IPS-15b (cell line): Measurements from ENCODE around the gene HGFAC.

ENCODE experiments used
- H3K27me3 ChIP-seq: one replicate; pipeline ENCODE4 v1.6.1; 2013; ENCODE audit warnings: low read length; ENCODE audit not compliant: control insufficient read depth, insufficient read depth
- H3K36me3 ChIP-seq: one replicate; pipeline ENCODE4 v1.6.1; 2013; ENCODE audit warnings: low read length; ENCODE audit not compliant: control insufficient read depth, insufficient read depth
- H3K4me1 ChIP-seq: one replicate; pipeline ENCODE4 v1.6.1; 2013; ENCODE audit warnings: mild to moderate bottlenecking, low read length; ENCODE audit not compliant: control insufficient read depth, insufficient read depth
- H3K4me3 ChIP-seq: one replicate; pipeline ENCODE4 v1.5.1; 2013; ENCODE audit warnings: low read depth, low read length
- H3K9ac ChIP-seq: one replicate; pipeline ENCODE4 v1.6.1; 2013; ENCODE audit warnings: low read depth, mild to moderate bottlenecking, low read length
- H3K9me3 ChIP-seq: one replicate; pipeline ENCODE4 v1.6.1; 2013; ENCODE audit warnings: mild to moderate bottlenecking, low read length; ENCODE audit not compliant: control insufficient read depth, insufficient read depth

HGFAC gene

DNA sequence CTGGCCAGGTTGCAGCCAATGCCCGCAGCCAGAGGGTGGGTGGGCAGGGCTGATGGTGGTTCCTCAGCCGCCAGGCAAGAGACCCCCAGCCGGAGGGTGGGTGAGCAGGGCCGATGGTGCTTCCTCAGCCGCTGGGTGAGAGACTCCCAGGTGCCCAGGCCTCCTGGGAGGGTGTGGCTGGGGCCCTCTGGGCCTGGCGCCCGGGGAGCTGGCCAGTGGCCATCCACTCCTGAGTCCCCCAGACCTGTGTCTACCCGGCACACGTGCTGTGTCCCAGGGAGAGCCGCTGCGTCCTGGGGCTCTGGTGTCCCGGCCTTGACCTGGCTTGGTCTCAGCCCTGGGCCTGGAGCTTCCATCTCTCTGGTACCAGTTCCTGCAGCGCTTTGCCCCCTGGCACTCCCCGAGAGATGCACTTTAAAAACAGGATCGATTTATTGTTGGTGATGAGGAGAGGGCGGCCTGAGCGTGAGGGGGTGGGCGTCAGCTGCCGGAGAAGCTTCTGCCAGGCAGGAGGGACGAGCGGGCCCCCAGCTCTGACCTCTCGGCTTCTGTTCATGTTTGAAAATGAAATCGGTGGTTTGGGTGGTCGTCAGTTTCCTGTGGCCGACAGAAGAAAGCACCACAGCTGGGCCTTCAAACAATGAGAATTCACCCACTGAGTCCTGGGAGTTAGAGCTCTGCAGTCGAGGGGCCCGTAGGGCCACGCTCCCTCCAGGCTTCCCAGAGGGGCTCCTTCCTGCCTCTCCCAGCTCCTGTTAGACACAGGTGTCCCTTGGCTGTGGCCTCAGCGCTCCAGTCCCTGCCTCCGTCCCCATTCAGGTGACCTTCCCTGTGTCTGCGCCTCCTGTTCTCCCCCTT is 27.8 kb downstream of the HGFAC start:
- H3K27me3 ChIP-seq, result peaks cover 16% of the 10 kb centered on the region
- no peak overlapping the region for H3K4me3 ChIP-seq
- no peaks in the 10 kb centered on the region for H3K9me3 ChIP-seq
- no peaks in the 10 kb centered on the region for H3K36me3 ChIP-seq
- no peak overlapping the region for H3K9ac ChIP-seq
- H3K4me1 ChIP-seq, result no peaks in the 10 kb centered on the region

DNA sequence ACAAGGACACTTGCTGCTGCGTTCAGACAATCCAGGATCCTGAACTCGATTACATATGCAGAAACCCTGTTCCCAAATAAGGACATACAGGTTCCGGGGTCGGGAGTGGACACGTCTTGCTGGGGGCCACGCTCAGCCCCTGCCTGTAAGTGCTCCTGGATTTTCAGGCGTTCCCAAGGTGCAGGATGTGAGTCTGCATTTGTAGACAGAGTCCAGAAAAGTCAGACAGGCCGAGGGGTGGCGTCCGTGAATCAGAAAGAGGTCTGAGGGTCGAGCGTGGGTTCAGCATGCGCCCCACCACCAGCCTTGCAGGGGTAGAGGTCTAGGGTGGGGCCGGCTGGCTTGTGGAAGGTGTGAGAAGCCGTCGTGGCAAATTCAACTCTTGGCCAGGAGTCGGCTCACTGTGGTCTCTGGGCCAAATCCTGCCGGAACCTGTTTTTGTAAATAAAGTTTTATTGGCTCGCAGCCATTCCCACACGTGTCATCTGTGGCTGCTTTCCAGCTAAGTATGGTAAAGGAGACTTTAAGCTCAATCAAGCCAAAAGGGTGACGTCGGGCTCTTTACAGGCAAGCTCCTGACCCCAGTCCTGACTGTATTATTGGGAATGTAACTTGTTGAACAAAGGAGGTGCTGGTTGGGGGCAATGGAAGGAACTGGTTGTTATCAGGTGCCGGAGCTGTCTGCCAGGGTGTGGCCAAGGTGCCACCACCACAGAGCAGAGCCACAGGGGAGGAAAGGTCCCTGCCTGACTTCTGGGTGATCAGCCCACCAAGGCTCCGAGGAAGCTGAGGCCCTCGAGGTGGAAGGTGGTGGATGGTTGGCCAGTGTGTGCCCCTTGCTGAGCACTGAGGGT is 28.7 kb downstream of the HGFAC start:
- H3K9ac ChIP-seq, result no peak overlapping the region
- peaks cover 9% of the 10 kb centered on the region for H3K27me3 ChIP-seq
- no peaks in the 10 kb centered on the region for H3K4me1 ChIP-seq
- no peak overlapping the region for H3K4me3 ChIP-seq
- H3K36me3 ChIP-seq, result no peaks in the 10 kb centered on the region
- H3K9me3 ChIP-seq, result no peaks in the 10 kb centered on the region

DNA sequence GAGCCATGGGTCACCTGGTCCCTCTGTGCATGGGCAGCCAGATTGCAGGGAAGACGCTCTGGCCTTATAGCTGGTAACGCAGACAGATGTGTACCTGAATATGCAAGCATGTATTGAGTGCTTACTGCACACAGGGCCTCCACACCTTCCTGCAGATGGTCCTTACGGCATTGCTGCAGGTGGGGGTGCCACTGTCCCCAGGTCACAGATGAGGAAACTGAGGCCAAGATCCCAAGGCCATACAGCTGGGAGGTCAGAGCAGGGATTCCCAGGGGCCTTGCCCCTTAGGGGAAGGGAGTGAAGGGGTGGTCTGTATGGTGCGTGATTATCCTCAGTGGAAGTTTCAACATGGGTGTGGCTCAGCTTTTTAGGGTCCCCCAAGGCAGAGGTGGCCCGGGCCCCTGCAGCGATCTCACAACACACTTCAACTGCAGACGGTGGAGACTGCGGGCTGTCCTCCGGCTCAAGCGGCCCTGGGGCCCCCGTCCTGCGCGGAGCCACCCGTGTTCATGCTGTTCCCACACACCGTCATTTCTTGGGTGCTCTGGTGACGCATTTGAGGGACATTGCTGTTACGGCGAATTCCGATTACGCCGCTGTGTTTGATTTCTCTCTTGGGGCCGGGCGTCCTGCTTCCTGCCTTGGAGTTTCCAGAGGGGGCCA is 29.5 kb downstream of the HGFAC start:
- H3K9me3 ChIP-seq, result no peaks in the 10 kb centered on the region
- no peak overlapping the region for H3K9ac ChIP-seq
- H3K36me3 ChIP-seq, result no peaks in the 10 kb centered on the region
- no peaks in the 10 kb centered on the region for H3K4me1 ChIP-seq
- H3K4me3 ChIP-seq, result no peak overlapping the region
- H3K27me3 ChIP-seq, result peaks cover 8% of the 10 kb centered on the region

DNA sequence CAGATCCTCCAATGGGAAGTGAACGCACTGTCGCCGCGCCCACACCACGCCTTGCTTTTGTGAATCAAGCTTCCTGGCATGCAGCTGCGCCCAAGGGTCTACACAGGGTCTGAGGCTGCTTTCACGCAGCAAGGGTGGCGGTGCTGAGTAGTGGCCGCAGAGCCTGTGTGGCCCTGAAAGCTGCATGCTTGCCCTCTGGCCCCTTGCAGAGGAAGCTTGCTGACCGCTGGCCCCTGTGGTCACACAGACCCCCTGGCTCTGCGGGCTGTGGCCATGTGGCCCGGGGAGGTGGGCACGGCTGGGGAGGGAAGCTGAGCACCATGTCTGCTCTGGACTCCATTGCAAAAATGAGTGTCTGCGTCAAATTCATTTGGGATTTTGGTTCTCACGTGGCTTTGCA is 30.1 kb downstream of the HGFAC start:
- H3K4me3 ChIP-seq, result no peak overlapping the region
- no peaks in the 10 kb centered on the region for H3K4me1 ChIP-seq
- no peak overlapping the region for H3K9ac ChIP-seq
- H3K9me3 ChIP-seq, result no peaks in the 10 kb centered on the region
- peaks cover 8% of the 10 kb centered on the region for H3K27me3 ChIP-seq
- H3K36me3 ChIP-seq, result no peaks in the 10 kb centered on the region

DNA sequence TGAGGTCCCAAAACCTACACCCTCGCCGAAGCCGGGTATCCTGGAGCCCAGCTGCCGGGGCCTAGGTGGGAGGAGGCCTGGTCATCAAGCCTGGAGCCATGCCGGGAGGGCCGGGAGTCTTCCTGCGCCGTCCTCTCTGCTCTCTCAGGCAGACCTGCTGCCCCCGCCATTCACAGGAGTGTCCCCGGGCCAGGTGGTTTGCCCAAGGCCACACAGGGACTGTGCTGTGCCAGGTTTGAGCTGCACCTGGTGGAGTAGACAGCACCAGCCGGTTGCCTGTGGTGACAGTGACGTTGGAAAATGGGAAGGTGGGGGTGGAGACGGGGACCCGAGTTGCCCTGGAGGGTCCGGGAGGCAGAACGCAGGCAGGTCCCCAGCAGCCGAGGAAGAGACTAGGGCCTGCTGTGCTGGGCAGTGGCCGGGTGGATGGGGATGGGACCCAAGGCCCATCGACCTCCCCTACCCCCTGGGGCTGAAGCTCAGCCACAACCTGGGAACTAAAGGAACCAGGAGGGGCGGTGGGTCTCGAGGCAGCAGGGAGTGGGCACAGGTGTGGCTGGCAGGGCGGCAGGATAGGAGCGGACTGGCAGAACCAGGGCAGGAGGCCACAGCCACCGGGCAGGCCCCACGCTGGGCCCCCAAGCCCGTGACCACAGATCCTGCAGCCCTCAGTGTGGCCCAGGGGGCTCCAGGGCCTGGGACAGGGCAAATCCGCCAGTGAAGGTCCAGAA is 30.8 kb downstream of the HGFAC start:
- Histone ChIP-seq H3K27me3 (peaks cover 8% of the 10 kb centered on the region), H3K4me3 (no peak overlapping the region), H3K9ac (no peak overlapping the region), H3K36me3 (no peaks in the 10 kb centered on the region), H3K4me1 (no peaks in the 10 kb centered on the region), H3K9me3 (no peaks in the 10 kb centered on the region)

DNA sequence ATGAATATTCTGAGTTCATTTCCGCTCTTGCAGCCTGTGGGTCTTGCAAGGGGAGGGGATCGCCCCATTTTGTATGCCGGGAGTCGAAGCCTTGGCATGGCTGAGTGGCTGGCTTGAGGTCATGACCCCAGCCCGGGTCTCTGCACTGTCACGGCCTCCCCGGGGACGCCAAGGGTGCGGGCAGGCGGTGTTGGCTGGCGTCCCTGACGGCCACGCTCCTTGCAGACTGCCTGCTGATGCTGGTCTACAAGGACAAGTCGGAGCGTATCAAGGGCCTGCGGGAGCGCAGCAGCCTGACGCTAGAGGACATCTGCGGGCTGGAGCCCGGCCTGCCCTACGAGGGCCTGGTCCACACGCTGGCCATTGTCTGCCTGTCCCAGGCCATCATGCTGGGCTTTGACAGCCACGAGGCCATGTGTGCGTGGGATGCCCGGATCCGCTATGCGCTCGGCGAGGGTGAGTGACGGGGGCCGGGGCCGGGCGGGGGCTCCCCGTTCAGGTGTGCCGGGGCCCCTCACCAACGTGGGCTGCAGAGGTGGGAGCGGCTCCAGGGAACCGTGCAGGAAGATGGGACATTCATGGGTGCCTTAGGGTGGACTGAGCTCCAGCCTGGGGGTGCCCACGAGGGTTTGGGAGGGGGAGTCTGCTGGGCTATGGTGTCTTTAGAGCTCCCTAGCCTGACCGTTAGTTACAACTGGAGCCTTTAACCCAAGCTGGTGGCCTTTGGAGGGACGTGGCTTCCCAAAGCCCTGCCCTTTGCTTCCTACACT is 31.6 kb downstream of the HGFAC start:
- Histone ChIP-seq H3K36me3 (no peaks in the 10 kb centered on the region), H3K4me1 (no peaks in the 10 kb centered on the region), H3K9me3 (no peaks in the 10 kb centered on the region), H3K4me3 (no peak overlapping the region), H3K27me3 (peaks cover 11% of the 10 kb centered on the region), H3K9ac (no peak overlapping the region)

DNA sequence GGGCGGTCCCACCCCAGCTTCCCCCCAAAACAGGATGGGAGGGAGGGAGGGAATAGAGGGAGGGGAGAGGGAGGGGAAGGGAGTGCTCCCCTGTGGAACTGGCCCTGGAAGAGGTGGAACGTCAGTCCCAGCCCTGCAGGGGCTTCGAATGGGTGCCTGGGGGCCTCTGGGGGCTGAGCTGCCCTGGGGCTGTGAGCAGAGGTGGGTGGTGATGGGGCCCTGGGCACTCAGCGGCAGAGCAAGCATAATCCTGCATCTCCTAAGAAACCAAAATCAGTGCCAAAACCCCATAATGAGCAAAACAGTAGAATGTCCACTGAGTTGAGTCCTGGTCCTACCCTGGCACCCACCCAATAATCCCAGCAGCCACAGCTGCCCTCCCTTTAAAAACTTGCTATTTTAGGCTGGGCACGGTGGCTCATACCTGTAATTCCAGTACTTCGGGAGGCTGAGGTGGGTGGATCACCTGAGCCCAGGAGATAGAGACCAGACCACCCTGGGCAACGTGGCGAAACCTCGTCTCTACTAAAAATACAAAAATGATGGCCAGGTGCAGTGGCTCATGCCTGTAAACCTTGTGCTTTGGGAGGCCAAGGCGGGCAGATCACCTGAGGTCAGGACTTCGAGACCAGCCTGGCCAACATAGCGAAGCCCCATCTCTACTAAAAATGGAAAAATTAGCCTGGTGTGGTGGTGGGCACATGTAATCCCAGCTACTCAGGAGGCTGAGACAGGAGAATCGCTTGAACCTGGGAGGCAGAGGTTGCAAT is 32.4 kb downstream of the HGFAC start:
- no peaks in the 10 kb centered on the region for H3K36me3 ChIP-seq
- H3K27me3 ChIP-seq, result peaks cover 8% of the 10 kb centered on the region
- H3K9me3 ChIP-seq, result no peaks in the 10 kb centered on the region
- no peaks in the 10 kb centered on the region for H3K4me1 ChIP-seq
- H3K9ac ChIP-seq, result no peak overlapping the region
- H3K4me3 ChIP-seq, result no peak overlapping the region

DNA sequence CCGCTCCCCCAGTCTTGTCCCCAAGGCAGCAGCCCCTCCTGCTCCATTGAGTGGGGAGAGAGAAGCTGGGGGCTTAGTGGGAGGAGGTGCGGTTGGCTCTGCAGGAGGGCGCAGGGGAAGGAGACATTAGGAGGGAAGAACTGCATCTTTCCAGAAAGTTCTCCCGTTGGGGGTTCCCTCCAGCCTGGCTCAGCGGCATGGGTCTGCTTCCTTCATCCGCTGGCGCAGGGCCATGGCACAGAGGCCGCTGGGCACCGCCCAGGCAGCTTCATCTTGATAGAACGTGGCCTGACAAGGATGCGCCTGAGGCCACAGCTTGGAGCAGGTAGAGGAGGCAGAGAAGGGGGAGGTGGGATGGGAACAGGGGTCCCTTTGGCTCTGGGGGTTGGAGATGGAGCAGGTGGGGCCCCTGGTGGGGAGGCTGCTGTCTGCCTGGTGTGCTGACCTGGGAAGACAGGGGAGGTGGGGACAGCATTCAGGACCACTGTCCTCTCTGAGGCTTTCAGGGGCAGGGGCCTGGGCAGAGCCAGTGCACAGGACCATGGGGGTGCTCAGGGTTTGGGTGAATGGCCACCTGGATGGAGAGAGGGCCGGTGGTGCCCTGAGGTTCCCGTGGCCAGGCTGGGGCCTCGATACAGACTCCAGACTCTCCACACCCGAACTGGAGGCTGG is 33.4 kb downstream of the HGFAC start:
- Histone ChIP-seq H3K36me3 (no peaks in the 10 kb centered on the region), H3K4me1 (no peaks in the 10 kb centered on the region), H3K27me3 (peaks cover 8% of the 10 kb centered on the region), H3K9me3 (no peaks in the 10 kb centered on the region), H3K9ac (no peak overlapping the region), H3K4me3 (no peak overlapping the region)

DNA sequence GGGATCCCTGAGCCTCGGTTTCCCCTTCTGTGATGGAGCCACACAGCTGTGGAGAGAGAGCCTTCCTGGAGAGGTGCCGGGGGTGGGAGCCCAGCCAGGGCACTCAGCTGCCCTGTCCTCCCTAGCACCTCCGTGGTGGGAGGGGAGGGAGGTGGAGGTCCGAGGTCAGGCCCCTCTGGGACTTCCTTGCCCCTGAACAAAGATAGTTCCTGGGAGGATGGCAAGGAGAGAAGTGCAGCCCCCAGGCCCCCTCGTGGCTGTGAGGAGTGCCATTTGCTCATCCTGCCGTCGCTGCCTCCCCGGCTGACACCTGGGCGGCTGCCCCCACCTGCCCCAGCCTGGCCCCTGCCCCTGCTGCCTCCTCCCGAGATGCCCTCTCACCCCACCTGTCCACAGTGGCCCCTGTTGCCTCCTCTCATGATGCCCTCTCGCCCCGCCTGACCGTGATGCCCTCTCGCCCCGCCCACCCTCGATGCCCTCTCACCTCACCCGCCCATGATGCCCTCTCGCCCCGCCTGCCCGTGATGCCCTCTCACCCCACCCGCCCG is 34.0 kb downstream of the HGFAC start:
- H3K9ac ChIP-seq, result no peak overlapping the region
- H3K9me3 ChIP-seq, result no peaks in the 10 kb centered on the region
- no peak overlapping the region for H3K4me3 ChIP-seq
- peaks cover under 1% of the 10 kb centered on the region for H3K4me1 ChIP-seq
- peaks cover 7% of the 10 kb centered on the region for H3K27me3 ChIP-seq
- no peaks in the 10 kb centered on the region for H3K36me3 ChIP-seq

DNA sequence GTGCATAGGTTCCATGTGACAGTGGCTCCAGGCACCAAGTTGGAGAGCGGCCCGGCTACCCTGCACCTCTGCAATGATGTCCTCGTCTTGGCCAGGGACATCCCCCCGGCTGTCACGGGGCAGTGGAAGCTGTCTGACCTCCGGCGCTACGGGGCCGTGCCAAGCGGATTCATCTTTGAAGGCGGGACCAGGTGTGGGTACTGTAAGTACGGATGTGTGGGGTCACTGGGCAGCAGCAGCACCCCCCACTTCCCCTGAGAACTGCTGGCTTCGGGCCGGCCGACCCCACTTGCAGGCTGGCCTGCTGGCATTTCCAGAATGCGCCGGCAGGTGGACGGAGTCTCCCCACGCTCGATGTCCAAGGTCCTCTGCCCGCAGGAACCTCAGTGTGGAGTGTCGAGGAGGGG is 34.6 kb downstream of the HGFAC start:
- Histone ChIP-seq H3K9ac (no peak overlapping the region), H3K4me1 (peaks cover 4% of the 10 kb centered on the region), H3K9me3 (no peaks in the 10 kb centered on the region), H3K4me3 (no peak overlapping the region), H3K27me3 (peaks cover 6% of the 10 kb centered on the region), H3K36me3 (no peaks in the 10 kb centered on the region)
